ENCODE results near the gene RBMS3. TPM values are rescaled to one million over a fixed set of nuclear protein-coding genes. Genes with fewer than 3 reads are reported as not detected.

Gene RBMS3
- total and polyA plus RNA-seq, 2 experiments from 2014 or later = 3.2 to 7.4 TPM

- H3K27me3 ChIP-seq (ENCODE audit: insufficient read depth) = no peaks in the 10 kb centered on the region
- DNase-seq (ENCODE audit: low spot score) (no peak), ATAC-seq (no peak)
- H3K4me2 ChIP-seq = no peak overlapping the region
- Mint-ChIP-seq H3K27ac (peak overlapping the region; percentile 85), H3K9me3 (peaks cover 8% of the 10 kb centered on the region), H3K4me1 (peaks cover 36% of the 10 kb centered on the region), H3K4me3 (no peak overlapping the region), H3K36me3 (ENCODE audit: low read depth) (peaks cover 9% of the 10 kb centered on the region), H3K27me3 (ENCODE audit: insufficient read depth, low read depth, poor library complexity) (peaks cover 2% of the 10 kb centered on the region)
- no peaks in the 10 kb centered on the region for H3K79me2 ChIP-seq (replicated peaks; ENCODE audit: insufficient read depth)
- no peak overlapping the region for H2AFZ ChIP-seq
- H3K9me2 ChIP-seq (ENCODE audit: insufficient read depth) = no peaks in the 10 kb centered on the region
- H3K4me1 ChIP-seq (ENCODE audit: insufficient read depth) = peaks cover 24% of the 10 kb centered on the region
- H3K27ac ChIP-seq (ENCODE audit: low read depth) = peak overlapping the region; percentile 46; the same call in 1 of the 2 replicates
- no peaks in the 10 kb centered on the region for H3K36me3 ChIP-seq (ENCODE audit: insufficient read depth)
- no peak overlapping the region for H3K4me3 ChIP-seq
- no peaks in the 10 kb centered on the region for H4K20me1 ChIP-seq (replicated peaks; ENCODE audit: insufficient read depth)
- H3F3A ChIP-seq (replicated peaks; ENCODE audit: low read depth) = no peaks in the 10 kb centered on the region
- TF ChIP-seq ZNF331 (CRISPR knock-in tag; IDR thresholded peaks at IDR 0.05; ENCODE audit: low read depth) = no peak
These were observed 414.9 kb downstream of the RBMS3 start for GRCh38 chr3:29695643-29696198.

- no peak overlapping the region for H3K4me2 ChIP-seq
- no peaks in the 10 kb centered on the region for H3K9me2 ChIP-seq (ENCODE audit: insufficient read depth)
- H3K79me2 ChIP-seq (replicated peaks; ENCODE audit: insufficient read depth) = no peaks in the 10 kb centered on the region
- peaks cover 36% of the 10 kb centered on the region for H3K4me1 Mint-ChIP-seq
- no peaks in the 10 kb centered on the region for H3K36me3 ChIP-seq (ENCODE audit: insufficient read depth)
- H2AFZ ChIP-seq = no peak overlapping the region
- no peaks in the 10 kb centered on the region for H3F3A ChIP-seq (replicated peaks; ENCODE audit: low read depth)
- H3K4me1 ChIP-seq (ENCODE audit: insufficient read depth) = peaks cover 24% of the 10 kb centered on the region
- H3K27me3 ChIP-seq (ENCODE audit: insufficient read depth) = no peaks in the 10 kb centered on the region
- no peak for DNase-seq (ENCODE audit: low spot score)
- TF ChIP-seq ETS1 (IDR thresholded peaks at IDR 0.05) (no peak), JUNB (IDR thresholded peaks at IDR 0.05; ENCODE audit: unreplicated experiment) (no peak), EZH2 (IDR thresholded peaks at IDR 0.05; ENCODE audit: low read depth, unreplicated experiment) (no peak)
- H3K36me3 Mint-ChIP-seq (ENCODE audit: low read depth) = peaks cover 10% of the 10 kb centered on the region
- H3K27ac ChIP-seq (ENCODE audit: low read depth) = no peak overlapping the region
- H3K27ac Mint-ChIP-seq = peak overlapping the region; percentile 85; the same call in 1 of the 2 replicates
- H3K4me3 Mint-ChIP-seq = no peak overlapping the region
- ATAC-seq = no peak
- peaks cover 2% of the 10 kb centered on the region for H3K27me3 Mint-ChIP-seq (ENCODE audit: insufficient read depth, low read depth, poor library complexity)
- H3K9me3 Mint-ChIP-seq = peaks cover 13% of the 10 kb centered on the region
- no peaks in the 10 kb centered on the region for H4K20me1 ChIP-seq (replicated peaks; ENCODE audit: insufficient read depth)
- no peak overlapping the region for H3K4me3 ChIP-seq
These were observed 415.4 kb downstream of the RBMS3 start for GRCh38 chr3:29696311-29696710.

- Histone ChIP-seq H3K36me3 (ENCODE audit: insufficient read depth) (no peaks in the 10 kb centered on the region), H3K4me2 (no peak overlapping the region), H3K27ac (ENCODE audit: low read depth) (no peak overlapping the region), H3K79me2 (replicated peaks; ENCODE audit: insufficient read depth) (no peaks in the 10 kb centered on the region), H3K9me2 (ENCODE audit: insufficient read depth) (no peaks in the 10 kb centered on the region), H2AFZ (no peak overlapping the region), H3K4me1 (ENCODE audit: insufficient read depth) (peaks cover 24% of the 10 kb centered on the region), H4K20me1 (replicated peaks; ENCODE audit: insufficient read depth) (no peaks in the 10 kb centered on the region), H3F3A (replicated peaks; ENCODE audit: low read depth) (no peaks in the 10 kb centered on the region), H3K4me3 (no peak overlapping the region), H3K27me3 (ENCODE audit: insufficient read depth) (no peaks in the 10 kb centered on the region)
- Mint-ChIP-seq H3K27me3 (ENCODE audit: insufficient read depth, low read depth, poor library complexity) (peaks cover 2% of the 10 kb centered on the region), H3K4me1 (peaks cover 35% of the 10 kb centered on the region), H3K36me3 (ENCODE audit: low read depth) (peaks cover 16% of the 10 kb centered on the region), H3K27ac (no peak overlapping the region), H3K9me3 (peaks cover 21% of the 10 kb centered on the region), H3K4me3 (no peak overlapping the region)
- no peak for ATAC-seq
- no peak for DNase-seq (ENCODE audit: low spot score)
- TF ChIP-seq ETS1 (IDR thresholded peaks at IDR 0.05) (no peak), ZNF462 (CRISPR knock-in tag; IDR thresholded peaks at IDR 0.05) (no peak)
These were observed 417.1 kb downstream of the RBMS3 start for GRCh38 chr3:29697989-29698388.
